ENCODE measurements around the gene BCL7A.

BCL7A gene

DNA sequence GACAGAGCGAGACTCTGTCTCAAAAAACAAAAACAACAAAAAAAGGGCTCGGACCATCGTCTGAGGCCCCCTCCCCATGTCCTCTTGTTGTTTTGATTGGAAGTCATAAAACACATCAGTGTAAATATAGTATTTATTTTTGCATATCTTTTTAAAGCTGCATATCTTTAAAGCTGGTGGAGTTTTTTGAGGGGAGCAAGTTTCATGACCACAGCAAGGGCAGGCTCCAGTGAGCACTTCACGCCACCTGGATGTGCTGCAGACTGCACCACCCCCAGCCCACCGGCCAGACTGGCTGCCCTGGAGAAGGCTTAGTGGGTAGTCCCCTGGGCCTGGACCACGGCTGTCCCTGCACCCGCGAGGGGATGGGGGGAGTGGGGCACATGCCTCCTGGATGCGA, 11.9 kb upstream of the BCL7A start:
- ChIA-PET POLR2A (ENCODE audit: low non-redundant PET) (no interaction called here), CTCF (no interaction called here)
- H3K27ac ChIP-seq, result no peak overlapping the region
- DNase-seq (ENCODE audit: low spot score), result no peak
- TF ChIP-seq, protein P1, sequence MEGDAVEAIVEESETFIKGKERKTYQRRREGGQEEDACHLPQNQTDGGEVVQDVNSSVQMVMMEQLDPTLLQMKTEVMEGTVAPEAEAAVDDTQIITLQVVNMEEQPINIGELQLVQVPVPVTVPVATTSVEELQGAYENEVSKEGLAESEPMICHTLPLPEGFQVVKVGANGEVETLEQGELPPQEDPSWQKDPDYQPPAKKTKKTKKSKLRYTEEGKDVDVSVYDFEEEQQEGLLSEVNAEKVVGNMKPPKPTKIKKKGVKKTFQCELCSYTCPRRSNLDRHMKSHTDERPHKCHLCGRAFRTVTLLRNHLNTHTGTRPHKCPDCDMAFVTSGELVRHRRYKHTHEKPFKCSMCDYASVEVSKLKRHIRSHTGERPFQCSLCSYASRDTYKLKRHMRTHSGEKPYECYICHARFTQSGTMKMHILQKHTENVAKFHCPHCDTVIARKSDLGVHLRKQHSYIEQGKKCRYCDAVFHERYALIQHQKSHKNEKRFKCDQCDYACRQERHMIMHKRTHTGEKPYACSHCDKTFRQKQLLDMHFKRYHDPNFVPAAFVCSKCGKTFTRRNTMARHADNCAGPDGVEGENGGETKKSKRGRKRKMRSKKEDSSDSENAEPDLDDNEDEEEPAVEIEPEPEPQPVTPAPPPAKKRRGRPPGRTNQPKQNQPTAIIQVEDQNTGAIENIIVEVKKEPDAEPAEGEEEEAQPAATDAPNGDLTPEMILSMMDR (conservative IDR thresholded peaks at IDR 0.05; ENCODE audit: low read depth), result no peak

DNA sequence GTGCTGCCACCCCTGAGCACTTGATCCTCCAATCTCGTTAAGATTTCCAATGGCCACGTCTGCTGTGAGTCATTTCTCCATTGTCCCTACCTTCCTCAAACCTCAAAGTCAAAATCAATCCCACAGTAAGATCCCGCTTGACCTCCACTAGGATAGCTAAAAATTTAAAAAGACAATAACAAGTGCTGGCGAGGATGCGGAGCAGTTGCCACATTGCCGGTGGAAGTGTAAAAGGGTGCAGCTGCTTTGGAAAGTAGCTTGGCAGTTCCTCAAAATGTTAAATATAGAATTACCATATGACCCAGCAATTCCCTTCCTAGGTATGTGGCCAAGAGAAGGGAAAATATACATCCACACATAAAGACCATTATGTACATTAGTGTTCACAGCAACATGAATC, 9.5 kb upstream of the BCL7A start:
- no peak overlapping the region for H3K27ac ChIP-seq
- ChIA-PET CTCF (no interaction called here), POLR2A (ENCODE audit: low non-redundant PET) (interaction anchor here (0.5 kb wide), 1 partner anchor 160 kb away, joined by 8 read pairs; no protein-coding TSS in a partner anchor)

DNA sequence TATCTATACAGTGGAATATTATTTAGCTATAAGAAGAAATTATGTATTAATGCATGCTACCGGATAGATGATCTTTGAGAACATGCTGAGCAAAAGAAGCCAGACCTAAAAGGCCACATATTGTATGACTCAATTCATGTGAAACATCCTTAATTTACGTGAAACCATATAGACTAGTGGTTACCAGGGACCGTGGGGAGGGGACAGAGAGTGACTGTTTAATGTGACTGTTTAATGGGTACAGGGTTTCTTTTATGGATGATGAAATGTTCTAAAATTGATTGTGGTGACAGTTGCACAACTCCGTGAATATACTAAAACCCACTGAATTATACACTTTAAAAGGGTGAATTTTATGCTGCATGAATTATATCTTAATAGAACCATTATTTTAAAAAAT, 8.5 kb upstream of the BCL7A start:
- POLR2A ChIA-PET (ENCODE audit: low non-redundant PET), result no interaction called here

More for the DNA sequence above, 9.5 kb upstream of the BCL7A start:
- TF ChIP-seq, protein P1 (conservative IDR thresholded peaks at IDR 0.05; ENCODE audit: low read depth), result no peak
- DNase-seq (ENCODE audit: low spot score), result no peak

DNA sequence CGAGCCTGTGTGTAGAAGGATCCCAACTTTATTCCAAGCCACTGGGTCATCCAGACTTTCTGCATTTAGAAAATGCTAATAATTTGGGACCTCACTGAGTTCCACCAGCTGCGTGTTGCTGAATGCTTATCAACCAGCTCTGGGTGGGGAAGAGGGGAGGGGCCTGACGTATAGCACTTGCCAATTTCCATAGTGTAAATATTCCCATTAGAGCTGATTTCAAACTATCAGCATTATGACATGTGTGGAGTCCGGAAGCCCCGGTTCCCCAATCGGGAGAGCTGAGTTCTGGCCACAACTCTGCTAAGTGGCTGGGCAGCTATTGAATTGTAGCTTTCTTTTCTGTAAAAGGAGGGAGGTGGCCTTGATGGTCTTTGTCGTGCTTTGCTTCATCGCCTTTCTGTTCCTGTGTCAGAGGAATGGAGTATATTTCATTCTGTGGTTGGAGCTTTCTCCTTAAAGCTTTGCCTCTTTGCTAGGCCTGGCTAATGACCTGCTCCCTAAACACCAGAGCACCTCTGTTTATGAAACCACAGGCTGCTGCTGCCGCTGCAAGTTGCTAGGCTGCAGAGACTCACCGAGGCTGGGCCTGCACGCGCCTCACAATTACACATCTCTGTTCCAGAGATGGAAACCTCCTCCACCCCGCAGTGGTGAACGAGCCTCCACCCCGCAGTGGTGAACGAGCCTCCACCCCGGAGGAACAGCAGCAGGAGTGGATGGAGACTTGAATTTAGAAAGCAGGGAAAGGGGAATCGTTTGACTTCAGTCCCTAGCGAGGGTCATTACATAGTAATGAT, 7.7 kb upstream of the BCL7A start:
- POLR2A ChIA-PET (ENCODE audit: low non-redundant PET), result no interaction called here
- DNase-seq (ENCODE audit: low spot score), result no peak
- TF ChIP-seq, protein P1 (conservative IDR thresholded peaks at IDR 0.05; ENCODE audit: low read depth), result no peak

More for the DNA sequence above, 8.5 kb upstream of the BCL7A start:
- CTCF ChIA-PET, result interaction anchor here (0.6 kb wide), 1 partner anchor 98 kb away, joined by 3 read pairs; no protein-coding TSS in a partner anchor
- TF ChIP-seq, protein P1 (conservative IDR thresholded peaks at IDR 0.05; ENCODE audit: low read depth), result no peak
- DNase-seq (ENCODE audit: low spot score), result no peak
- H3K27ac ChIP-seq, result no peak overlapping the region

DNA sequence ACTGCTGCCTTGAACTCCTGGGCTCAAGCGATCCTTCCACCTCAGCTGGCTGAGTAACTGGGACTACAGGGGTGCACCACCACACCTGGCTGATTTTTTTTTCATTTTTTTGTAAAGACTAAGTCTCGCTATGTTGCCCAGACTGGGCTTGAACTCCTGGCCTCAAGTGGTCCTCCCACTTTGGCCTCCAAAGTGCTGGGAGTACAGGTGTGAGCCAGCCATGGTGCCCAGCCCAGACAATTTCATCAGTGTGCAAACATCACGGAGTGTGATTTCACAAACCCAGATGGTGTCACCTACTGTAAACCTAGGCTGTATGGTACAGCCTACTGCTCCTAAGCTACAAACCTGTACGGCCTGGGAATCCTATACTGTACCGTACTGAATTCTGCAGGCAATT, 6.9 kb upstream of the BCL7A start:
- no peak overlapping the region for H3K27ac ChIP-seq
- CTCF ChIA-PET, result interaction anchor here (0.6 to 0.7 kb wide), 3 partner anchors 49 to 124 kb away, joined by 3 to 5 read pairs (median 4); no protein-coding TSS in a partner anchor
- TF ChIP-seq, protein P1 (conservative IDR thresholded peaks at IDR 0.05; ENCODE audit: low read depth), result no peak
- no peak for DNase-seq (ENCODE audit: low spot score)
- POLR2A ChIA-PET (ENCODE audit: low non-redundant PET), result no interaction called here

More for the DNA sequence above, 7.7 kb upstream of the BCL7A start:
- H3K27ac ChIP-seq, result no peak overlapping the region
- CTCF ChIA-PET, result interaction anchor here (0.5 to 0.7 kb wide), 5 partner anchors 10 to 125 kb away, joined by 3 to 5 read pairs (median 3); no protein-coding TSS in a partner anchor

DNA sequence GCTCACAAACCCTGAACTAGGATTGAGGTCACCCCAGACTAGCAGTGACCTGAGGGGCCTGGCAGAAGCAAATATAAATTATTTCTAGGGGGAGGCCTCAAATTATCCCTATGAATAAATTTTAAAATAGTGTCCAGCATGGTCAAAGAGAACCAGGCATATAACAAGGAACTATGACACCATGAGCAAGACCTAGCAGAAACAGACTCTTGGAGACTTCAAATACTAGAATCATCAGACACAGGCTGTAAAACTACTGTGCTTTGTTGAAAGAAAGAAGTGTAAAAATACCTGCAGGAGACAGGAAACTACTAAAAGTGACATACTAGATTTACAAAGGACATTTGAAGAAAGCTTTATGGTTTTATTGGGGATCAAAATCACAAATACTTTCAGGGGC, 3.2 kb upstream of the BCL7A start:
- TF ChIP-seq, protein P1 (conservative IDR thresholded peaks at IDR 0.05; ENCODE audit: low read depth), result no peak
- POLR2A ChIA-PET (ENCODE audit: low non-redundant PET), result no interaction called here
- no peak for DNase-seq (ENCODE audit: low spot score)
- no peak overlapping the region for H3K27ac ChIP-seq
- CTCF ChIA-PET, result no interaction called here

All from RWPE1 (cell line).